Measurements from ENCODE around the gene XRCC1. TPM values are rescaled to one million over a fixed set of nuclear protein-coding genes. Genes with fewer than 3 reads are reported as not detected.

XRCC1 gene
- total and polyA plus RNA-seq, 2 of the 8 experiments (the other 6 are each of a cell fraction or from before 2014, with no cell fraction given) = 42.5 to 44.4 TPM

GRCh38 chr19:43569657-43570056 is 5.7 kb downstream of the XRCC1 start:
- H3K27ac ChIP-seq (ENCODE audit: low read depth, low read length) = no peak overlapping the region
- H2BK12ac ChIP-seq (ENCODE audit: low read depth, low read length) = no peak overlapping the region
- H3K4me2 ChIP-seq (ENCODE audit: insufficient read depth in 1 of 2, low read depth in 2 of 2, low read length in 2 of 2) = 0 out of 4 replicates have a peak overlapping the region, but pooled peaks of 1 of the 2 experiments have one; percentile 18
- H3K4me3 ChIP-seq (ENCODE audit: extremely low read depth in 1 of 4, insufficient read depth in 2 of 4, low read depth in 3 of 4, low read length in 4 of 4) = no peak overlapping the region
- no peak overlapping the region for H4K8ac ChIP-seq (ENCODE audit: extremely low read depth, insufficient read depth, low read length)
- no peak overlapping the region for H2BK20ac ChIP-seq (ENCODE audit: low read length)
- peaks cover 7% of the 10 kb centered on the region for H3K79me1 ChIP-seq (ENCODE audit: low read depth, low read length)
- H3K27me3 ChIP-seq (replicated peaks in 1 of 4; ENCODE audit: control insufficient read depth in 3 of 4, extremely low read depth in 1 of 4, insufficient read depth in 3 of 4, low read length in 3 of 4) = no peaks in the 10 kb centered on the region
- H3K36me3 ChIP-seq (ENCODE audit: control insufficient read depth in 2 of 4, insufficient read depth in 4 of 4, low read length in 3 of 4) = no peaks in the 10 kb centered on the region; a peak in 2 of 8 replicates
- H4K5ac ChIP-seq (ENCODE audit: insufficient read length, low read depth, low read length) = no peak overlapping the region
- H2BK120ac ChIP-seq (replicated peaks; ENCODE audit: low read depth, low read length) = no peak overlapping the region
- H3K14ac ChIP-seq (ENCODE audit: insufficient read length) = no peak overlapping the region
- no peaks in the 10 kb centered on the region for H3K23me2 ChIP-seq (ENCODE audit: low read depth, low read length)
- FAIRE-seq = no peak
- H4K20me1 ChIP-seq (replicated peaks in 1 of 2; ENCODE audit: control insufficient read depth in 1 of 2, insufficient read depth in 2 of 2, low read length in 2 of 2) = peaks cover 0 to 4% of the 10 kb centered on the region in 2 experiments
- H3K9ac ChIP-seq (replicated peaks in 1 of 4; ENCODE audit: extremely low read depth in 1 of 4, low read depth in 3 of 4, low read length in 3 of 4) = no peak overlapping the region
- ChIA-PET POLR2A (ENCODE audit: partially characterized antibody) (interaction anchor here (1.0 to 1.4 kb wide), 5 partner anchors 15 to 89 kb away, joined by 3 to 4 read pairs (median 3); partner anchors contain the start of gene ZNF575), CTCF (ENCODE audit: partially characterized antibody) (interaction anchor here (0.9 to 9.3 kb wide), 10 partner anchors 8 to 89 kb away, joined by 3 to 82 read pairs (median 4); no protein-coding TSS in a partner anchor)
- peaks cover 0 to 5% of the 10 kb centered on the region in 2 experiments; a peak in 2 of 4 replicates for H3K79me2 ChIP-seq (ENCODE audit: control insufficient read depth in 1 of 2, insufficient read depth in 2 of 2, low read length in 2 of 2)
- no peak overlapping the region for H3K23ac ChIP-seq (ENCODE audit: insufficient read length)
- no peak overlapping the region for H2AFZ ChIP-seq (ENCODE audit: low read length)
- no peak overlapping the region for H4K91ac ChIP-seq (replicated peaks; ENCODE audit: insufficient read length, low read length)
- 92% methylated on average over 5 of the region's 5 CpGs; no CpG with 5 or more reads in 1 of the 2 experiments for WGBS, 2 experiments (ENCODE audit: extremely low coverage in 1 of 2, insufficient coverage in 1 of 2, insufficient read length in 1 of 2, insufficient replicate concordance in 2 of 2, low coverage in 1 of 2, low lambda C conversion rate in 2 of 2, missing lambda C conversion rate in 1 of 2)
- H2AK5ac ChIP-seq (ENCODE audit: low read depth, low read length) = no peak overlapping the region
- H2BK5ac ChIP-seq (ENCODE audit: low read depth, low read length) = no peak overlapping the region
- H3K4ac ChIP-seq (replicated peaks; ENCODE audit: insufficient read length, low read depth, low read length) = no peak overlapping the region
- no peak for DNase-seq (ENCODE audit: low read depth in 1 of 2, low spot score in 2 of 2)
- H3K9me3 ChIP-seq (ENCODE audit: insufficient read depth in 2 of 2, low read depth in 1 of 2, low read length in 1 of 2) = no peaks in the 10 kb centered on the region
- H3K18ac ChIP-seq (ENCODE audit: extremely low read depth, low read length) = no peak overlapping the region
- no peak overlapping the region for H2BK15ac ChIP-seq (ENCODE audit: low read length)
- no peak overlapping the region for H3K56ac ChIP-seq (replicated peaks; ENCODE audit: insufficient read length, low read depth, low read length)
- peaks cover 0 to 6% (median 3%) of the 10 kb centered on the region in 4 experiments; a peak in 4 of 7 replicates for H3K4me1 ChIP-seq (replicated peaks in 1 of 4; ENCODE audit: control insufficient read depth in 3 of 4, insufficient read depth in 4 of 4, low read length in 3 of 4)
- TF ChIP-seq RXRA (IDR thresholded peaks at IDR 0.05; ENCODE audit: insufficient read depth, low read depth, low read length) = no peak
- no peak for TF ChIP-seq SRF (IDR thresholded peaks at IDR 0.05; ENCODE audit: low read depth, low read length)
- TF ChIP-seq CBX8 (IDR thresholded peaks at IDR 0.05; ENCODE audit: borderline replicate concordance, low read depth, low read length) = no peak
- no peak for TF ChIP-seq RFX5 (IDR thresholded peaks at IDR 0.05; ENCODE audit: borderline replicate concordance, low read depth, low read length)
- no peak for TF ChIP-seq POLR2AphosphoS5 (IDR thresholded peaks at IDR 0.05; ENCODE audit: low read depth, low read length)
- no peak for TF ChIP-seq SIRT6 (IDR thresholded peaks at IDR 0.05; ENCODE audit: low read length)
